ENCODE data around the gene NCBP3.

- TF ChIP-seq POLR2A (IDR thresholded peaks at IDR 0.05; ENCODE audit: low read depth, low read length) = no peak
- TF ChIP-seq MAX (IDR thresholded peaks at IDR 0.05; ENCODE audit: insufficient read depth, insufficient read length) = no peak
- TF ChIP-seq CTCF (IDR thresholded peaks at IDR 0.05; ENCODE audit: extremely low read depth in 1 of 2, insufficient read depth in 1 of 2, low read depth in 1 of 2, low read length in 2 of 2) = no peak
Observed at GRCh38 chr17:3754458-3755334, 91.3 kb downstream of the NCBP3 start.

Measured in endothelial cell of umbilical vein (primary cell).